Right hindlimb (tissue), 1 donor: ENCODE data around the gene LIPC.

Experiments
- DNase-seq: peaks from one replicate; pipeline ENCODE4 v3.0.0-alpha.2; 2018

The LIPC gene

DNA sequence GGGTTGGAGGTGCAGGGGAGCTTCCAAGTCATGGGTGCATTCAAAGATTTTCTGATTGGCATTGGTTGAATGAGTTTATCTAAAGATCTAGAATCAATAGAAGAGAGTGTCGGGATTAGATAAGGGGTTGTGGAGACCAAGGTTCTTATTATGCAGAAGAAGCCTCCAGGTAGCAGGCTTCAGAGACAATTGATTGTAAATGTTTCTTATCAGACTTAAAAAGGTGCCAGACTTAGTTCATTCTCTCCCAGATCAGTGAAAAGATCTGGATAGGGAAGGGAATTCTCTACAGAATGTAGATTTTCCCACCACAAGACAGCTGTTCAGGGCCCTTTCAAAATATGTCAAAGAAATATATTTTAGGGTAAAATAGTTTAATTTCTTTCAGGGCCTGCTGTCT, 129.5 kb downstream of the LIPC start:
- DNase-seq: no peak

DNA sequence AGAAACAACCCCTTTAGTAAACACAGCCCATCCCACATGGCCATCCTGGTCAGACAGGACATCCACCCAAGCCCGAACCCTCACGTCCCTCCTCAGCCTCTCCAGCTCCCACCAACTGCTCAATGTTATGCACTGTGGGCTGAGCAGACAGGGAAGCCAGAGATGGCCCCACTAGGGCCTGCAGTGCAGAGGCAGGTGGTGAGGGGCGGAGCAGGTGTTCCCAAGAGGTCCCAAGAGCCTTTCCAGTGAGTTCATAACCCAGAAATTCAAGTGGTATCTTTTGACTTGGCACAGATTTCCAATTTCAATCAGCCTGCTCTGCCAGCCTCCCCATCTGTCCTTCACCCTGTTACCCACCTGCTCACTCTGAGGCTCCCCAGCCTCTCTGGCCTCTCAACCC, 130.3 kb downstream of the LIPC start:
- DNase-seq: no peak

GRCh38 chr15:58564981-58565380, 133.2 kb downstream of the LIPC start:
- DNase-seq: no peak

- DNase-seq: no peak
Observed at GRCh38 chr15:58565619-58566018, 133.8 kb downstream of the LIPC start.

- DNase-seq: no peak
Observed at GRCh38 chr15:58566029-58566428, 134.2 kb downstream of the LIPC start.

GRCh38 chr15:58568157-58568571, 136.4 kb downstream of the LIPC start:
- DNase-seq: no peak

- DNase-seq: no peak
Observed at GRCh38 chr15:58569455-58569854, 137.7 kb downstream of the LIPC start.

DNA sequence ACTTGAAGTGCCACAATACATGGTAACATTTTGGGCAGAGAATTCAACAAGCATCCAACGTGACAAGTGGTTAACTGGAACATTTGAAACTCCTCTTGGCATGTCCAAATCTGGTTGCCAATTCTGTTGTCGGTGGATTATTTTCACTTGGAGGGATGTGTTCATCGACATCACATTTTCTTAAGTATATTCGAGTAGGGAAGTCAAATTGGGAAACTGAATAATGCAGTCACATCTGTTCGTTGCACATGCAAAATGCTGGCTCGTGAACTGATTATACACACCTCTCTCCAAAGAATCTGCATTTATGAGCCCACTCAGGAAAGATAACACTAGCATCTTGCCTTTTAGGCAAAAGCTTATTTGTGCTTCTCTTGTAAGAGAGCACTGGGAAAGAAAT, 139.7 kb downstream of the LIPC start:
- no peak for DNase-seq

GRCh38 chr15:58572521-58572920, 140.7 kb downstream of the LIPC start:
- no peak for DNase-seq

- no peak for DNase-seq
Observed at GRCh38 chr15:58573270-58573669, 141.5 kb downstream of the LIPC start.

GRCh38 chr15:58574631-58575030, 142.8 kb downstream of the LIPC start:
- DNase-seq: no peak

- no peak for DNase-seq
Observed at GRCh38 chr15:58575045-58575786, 143.4 kb downstream of the LIPC start.

DNA sequence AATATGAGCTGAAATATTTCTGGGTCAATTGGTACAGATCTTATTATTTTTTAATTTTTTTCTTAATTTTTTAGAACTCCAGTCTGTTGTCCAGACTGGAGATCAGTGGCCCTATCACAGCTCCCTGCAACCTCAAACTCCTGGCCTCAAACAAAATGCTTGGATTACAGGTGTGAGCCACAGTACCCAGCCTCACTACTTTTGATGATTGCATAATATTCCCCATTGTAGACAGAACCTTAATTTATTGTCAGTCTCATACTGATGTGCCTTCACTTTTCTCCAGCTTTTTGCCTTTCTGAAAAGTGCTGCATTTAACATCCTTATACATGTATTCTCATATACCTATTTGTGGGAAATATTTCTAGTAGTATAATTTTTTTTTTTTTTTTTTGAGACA, 144.9 kb downstream of the LIPC start:
- DNase-seq: no peak

- DNase-seq: no peak
Observed at GRCh38 chr15:58582160-58582559, 150.4 kb downstream of the LIPC start.

DNA sequence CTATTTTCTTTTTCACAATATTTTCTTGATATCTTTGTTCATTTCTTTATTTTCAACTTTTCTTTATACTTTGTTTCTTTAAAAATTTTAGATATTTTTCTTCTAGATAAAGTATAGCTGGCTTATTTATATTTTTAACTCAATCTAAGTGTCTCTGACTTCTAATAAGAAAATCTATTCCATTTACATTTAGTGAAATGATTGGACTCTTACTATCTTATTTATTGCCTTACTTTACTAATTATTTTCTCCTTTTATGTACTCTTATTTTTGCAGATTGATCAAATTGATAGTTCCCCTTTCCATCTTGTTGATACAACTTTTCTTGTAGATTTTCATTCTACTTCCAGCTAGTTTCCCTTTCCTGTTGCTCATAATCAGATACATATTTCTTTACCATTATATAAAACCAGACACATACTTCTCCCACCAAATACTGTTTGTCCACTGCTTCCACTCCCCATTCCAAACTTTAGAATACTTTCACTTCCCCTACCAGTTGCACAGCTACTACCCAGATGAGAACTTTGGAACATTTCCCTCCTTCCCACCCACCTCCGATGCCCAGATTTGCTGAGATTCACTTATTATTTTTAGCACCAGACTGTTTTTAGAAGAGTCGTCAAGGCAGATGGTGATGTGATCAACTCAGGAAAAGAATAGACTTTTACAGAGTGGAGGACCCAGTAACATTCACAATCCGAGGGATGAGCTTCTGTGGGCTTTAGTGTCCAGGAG, 151.5 kb downstream of the LIPC start:
- DNase-seq: no peak

- DNase-seq: no peak
Observed at GRCh38 chr15:58584789-58585461, 153.1 kb downstream of the LIPC start.

- DNase-seq: no peak
Observed at GRCh38 chr15:58585693-58586443, 154.1 kb downstream of the LIPC start.

DNA sequence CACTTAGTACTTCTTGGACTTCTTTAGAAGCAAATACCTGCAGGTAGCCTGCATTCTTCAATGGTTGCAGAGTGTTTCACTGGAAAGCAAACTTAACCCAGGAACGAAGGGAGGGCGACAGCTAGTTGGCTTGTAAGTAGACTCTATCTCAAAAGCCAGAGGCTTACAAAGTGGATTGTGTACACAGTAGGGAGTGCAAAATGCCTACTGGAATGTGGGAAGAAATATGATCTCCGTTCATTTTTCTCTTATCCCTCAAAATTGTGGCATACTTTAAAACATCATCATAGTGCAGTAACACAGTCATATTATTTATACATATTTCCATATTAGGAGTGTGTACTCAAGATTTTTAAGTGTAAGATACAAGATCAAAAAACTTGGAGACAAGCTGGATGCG, 155.7 kb downstream of the LIPC start:
- DNase-seq: no peak

DNA sequence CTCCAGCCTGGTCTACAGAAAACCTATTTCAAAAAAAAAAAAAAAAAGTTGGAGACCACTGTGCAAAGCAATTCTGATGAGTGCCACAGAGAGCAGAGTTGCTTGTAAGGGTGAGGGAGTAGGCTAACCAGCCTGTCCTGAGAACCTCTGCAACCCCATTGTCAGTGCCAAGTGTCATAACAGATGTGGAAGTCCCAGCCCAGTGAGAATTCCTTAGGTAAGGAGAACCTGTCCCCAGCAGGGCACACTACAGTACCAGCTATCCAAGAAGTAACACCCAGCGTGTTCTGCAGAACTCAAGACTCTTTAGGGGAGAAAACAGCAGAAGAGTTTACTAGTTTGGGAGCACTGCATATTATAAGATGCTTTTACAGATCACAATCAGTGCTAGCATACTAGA, 156.3 kb downstream of the LIPC start:
- no peak for DNase-seq

DNA sequence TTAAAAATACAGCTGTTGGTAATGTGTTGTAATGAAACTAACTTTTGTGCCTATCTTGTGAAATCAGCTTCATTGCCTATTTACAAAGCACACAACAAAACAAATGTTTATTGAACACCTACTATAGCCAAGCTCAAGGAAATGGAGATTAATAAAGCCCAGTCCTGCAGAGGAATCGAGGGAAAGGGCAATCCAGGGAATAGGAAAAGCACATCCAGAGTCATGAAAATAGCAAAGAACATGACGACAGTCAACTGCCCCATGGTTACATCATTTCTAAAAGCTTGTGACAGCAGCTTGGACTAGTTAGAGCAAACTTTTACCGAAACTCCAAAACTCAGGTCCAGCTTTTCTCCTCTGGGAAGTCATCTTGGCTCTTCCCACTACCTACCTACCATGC, 157.3 kb downstream of the LIPC start:
- DNase-seq: no peak

DNA sequence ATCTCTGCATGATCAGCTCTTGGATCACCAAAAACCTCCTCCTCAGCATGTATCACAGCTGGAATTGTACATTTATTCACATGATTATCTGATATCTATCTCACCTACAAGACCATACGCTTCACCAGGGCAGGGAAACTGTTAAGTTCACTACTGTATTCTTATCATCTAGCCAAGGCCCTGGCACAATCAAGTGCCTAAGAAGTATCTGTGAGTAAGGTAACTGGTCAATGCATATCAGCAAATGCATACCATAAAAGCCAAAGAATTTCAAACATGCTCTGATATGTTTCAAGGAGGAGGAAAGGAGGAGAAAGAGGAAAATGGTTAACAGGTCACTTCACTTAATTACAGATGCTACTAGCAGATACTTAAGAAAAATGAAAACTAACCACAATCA, 158.4 kb downstream of the LIPC start:
- no peak for DNase-seq

DNA sequence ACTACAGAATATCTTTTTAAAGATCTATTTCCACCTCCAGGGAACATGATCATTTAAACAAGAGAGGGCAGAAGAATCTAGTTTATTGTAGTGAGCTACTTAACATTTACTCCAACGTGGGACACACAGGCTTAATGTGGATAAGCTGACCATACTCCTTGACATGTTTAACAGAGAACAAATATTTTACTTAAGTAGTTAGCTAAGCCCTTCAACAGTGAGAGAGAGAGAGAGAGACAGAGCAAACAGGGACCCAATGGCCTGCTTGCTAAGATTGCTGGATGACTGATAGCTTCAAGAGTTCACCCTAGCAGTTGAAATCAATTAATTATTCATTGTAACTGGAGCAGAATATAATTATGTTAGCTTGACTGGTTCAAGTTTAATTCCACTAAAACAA, 159.1 kb downstream of the LIPC start:
- no peak for DNase-seq

DNA sequence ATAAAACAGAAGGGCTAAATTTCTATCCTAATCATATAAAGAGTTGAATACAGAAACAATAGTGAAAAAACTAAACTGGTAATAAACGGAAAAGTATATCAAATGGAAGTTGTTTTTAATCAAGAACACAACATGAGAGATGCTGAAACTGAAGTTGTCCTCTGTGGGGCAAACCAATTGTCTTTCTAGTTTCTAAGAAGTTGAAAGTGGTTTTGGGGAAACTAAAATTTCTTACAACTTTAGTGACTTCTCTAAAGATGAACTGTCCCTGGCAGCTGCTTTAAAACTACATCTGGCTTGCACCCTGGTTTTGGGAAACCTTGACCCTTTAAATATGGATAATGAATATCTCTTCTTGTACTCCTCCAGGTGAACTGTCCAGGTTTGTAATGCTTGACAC, 162.1 kb downstream of the LIPC start:
- no peak for DNase-seq
